K562 (cell line): ENCODE results near the gene EXOC4. TPM values are rescaled to one million over a fixed set of nuclear protein-coding genes. Genes with fewer than 3 reads are reported as not detected.
A peak's percentile ranks its signal among the peaks of the same experiment; 100 is the strongest.

ENCODE experiments used
- CBFA2T2 ChIP-seq: fragments of 450-650 bp; conservative IDR thresholded peaks from 2 replicates; pipeline ENCODE4 v1.6.1; 2017; ENCODE audit warnings: mild to moderate bottlenecking
- MNT ChIP-seq, 2 experiments: fragments of 450-650 bp; conservative IDR thresholded peaks; 2 replicates each; pipeline ENCODE4 v1.6.1; 2017; ENCODE audit warnings: mild to moderate bottlenecking in 2 of 2, moderate library complexity in 2 of 2
- microRNA-seq: library from miRNA; unstranded; fragments of <30 nt; microRNA quantifications from one replicate; pipeline ENCODE4, GENCODE V29; 2018; ENCODE audit warnings: borderline microRNAs expressed
- polyA plus RNA-seq, 8 experiments: library from polyadenylated mRNA; depleted of rRNA in 4 of 8; stranded (reverse) in 5 of 8; unstranded in 3 of 8; fragments of >200 nt; fragmentation: Nextera tagmentation in 2 of 8; fragmentation: Illumina TruSeq in 1 of 8; extraction: Ambion mirVana in 2 of 8; extraction: Trizol in 1 of 8; gene quantifications; 2 replicates each; pipeline versions ENCODE4 v1.2.1 to v1.2.3, GENCODE V29; 2011 to 2014; ENCODE audit warnings: inconsistent platforms in 1 of 8, missing spikeins in 1 of 8
- small RNA-seq: library from RNA; depleted of rRNA; stranded (forward); fragments of <200 nt; gene quantifications from one replicate; pipeline ENCODE3, GENCODE V24; 2014
- total RNA-seq, 7 experiments: library from RNA; depleted of rRNA in 6 of 7; stranded (reverse); fragments of >200 nt in 6 of 7; fragmentation: Illumina TruSeq in 2 of 7; extraction: Trizol in 2 of 7; gene quantifications; 2 replicates each; pipeline versions ENCODE4 v1.2.1 to v1.2.3, GENCODE V29; 2011 to 2021; ENCODE audit warnings: low replicate concordance in 1 of 7

The EXOC4 gene
- total and polyA plus RNA-seq, 9 of the 15 experiments (the other 6 are each of a cell fraction or from before 2014, with no cell fraction given) = 18.5 to 73.1 (median 46.6) TPM

GRCh38 chr7:134114992-134115391, 862.1 kb downstream of the EXOC4 start (continued):
- TF ChIP-seq CBFA2T2 = 0 out of 2 replicates have a peak, but pooled peaks have one; percentile 10
- TF ChIP-seq MNT (conservative IDR thresholded peaks at IDR 0.05) = peak; percentile 27 to 35; a peak in 1 of 4 replicates

Small RNA genes within 50 kb of the gene (microRNA-seq; reads per million reads assigned to microRNA genes)
- not detected for gene MIR6133

Small RNA genes within 50 kb of the gene (small RNA-seq; reads per million reads assigned to genes)
- gene MIR6133 = not detected

Other genes starting within 250 kb of the EXOC4 start
- 254 and 266 TPM in 2 replicates for gene CHCHD3, start 171.0 kb upstream of the EXOC4 start, total RNA-seq (2014; rRNA removed)
- 238 and 252 TPM in 2 replicates for gene CHCHD3, start 171.0 kb upstream of the EXOC4 start, total RNA-seq (2014; rRNA removed; fragmentation: Illumina TruSeq; extraction: Trizol)
- gene CHCHD3, start 171.0 kb upstream of the EXOC4 start, total RNA-seq (2015; rRNA removed; fragmentation: Illumina TruSeq; extraction: Trizol) = 230 and 245 TPM in 2 replicates
- 170 and 177 TPM in 2 replicates for gene CHCHD3, start 171.0 kb upstream of the EXOC4 start, total RNA-seq (2021)
- 204 and 232 TPM in 2 replicates for gene CHCHD3, start 171.0 kb upstream of the EXOC4 start, polyA plus RNA-seq (2011; rRNA removed)
- gene CHCHD3, start 171.0 kb upstream of the EXOC4 start, polyA plus RNA-seq (2014; fragmentation: Illumina TruSeq; extraction: Trizol) = 219 and 279 TPM in 2 replicates
- gene CHCHD3, start 171.0 kb upstream of the EXOC4 start, polyA plus RNA-seq (2014; fragmentation: Nextera tagmentation; extraction: Ambion mirVana) = 100 to 1,000 TPM in 1 of 2 experiments, 10 to 100 TPM in 1; 66.2 to 110 TPM
- 157 and 165 TPM in 2 replicates for gene CHCHD3, start 171.0 kb upstream of the EXOC4 start, polyA plus RNA-seq (2014; rRNA removed)